HK-2 (cell line): Measurements from ENCODE around the gene ANXA10.
"Not testable (repeated sequence)": the region's sequence is repeated elsewhere in the genome, so short reads cannot be mapped to it uniquely, and the experiment has no call there.

Experiments used
- DNase-seq: peaks from one replicate; pipeline ENCODE4 v3.0.0-alpha.2; 2018; ENCODE audit not compliant: unreplicated experiment

Gene ANXA10

GRCh38 chr4:168092176-168092712, at the start of gene ANXA10:
TSS of gene ANXA10 (plus strand) at chr4:168092537. CDS start at chr4:168092701, 164 bp downstream.
- DNase-seq = no peak

- no peak for DNase-seq
These were observed 47.0 kb upstream of the ANXA10 start for GRCh38 chr4:168045354-168045753.

GRCh38 chr4:168050002-168050401, 42.3 kb upstream of the ANXA10 start:
- no peak for DNase-seq

GRCh38 chr4:168051526-168051925, 40.8 kb upstream of the ANXA10 start:
- no peak for DNase-seq

- no peak for DNase-seq
These were observed 34.9 kb upstream of the ANXA10 start for GRCh38 chr4:168057412-168057811.

- DNase-seq = no peak
These were observed 33.1 kb upstream of the ANXA10 start for GRCh38 chr4:168059251-168059650.

GRCh38 chr4:168063031-168063430, 29.3 kb upstream of the ANXA10 start:
- no peak for DNase-seq

- DNase-seq = no peak
These were observed 21.4 kb upstream of the ANXA10 start for GRCh38 chr4:168070903-168071302.

GRCh38 chr4:168071304-168071703, 21.0 kb upstream of the ANXA10 start:
- DNase-seq = no peak

GRCh38 chr4:168074861-168075260, 17.5 kb upstream of the ANXA10 start:
- no peak for DNase-seq

- DNase-seq = peak; percentile 32
These were observed 15.2 kb upstream of the ANXA10 start for GRCh38 chr4:168076989-168077725.

GRCh38 chr4:168077726-168078239, 14.6 kb upstream of the ANXA10 start:
- DNase-seq = no peak

GRCh38 chr4:168082379-168082778, 10.0 kb upstream of the ANXA10 start:
- DNase-seq = no peak

- DNase-seq = no peak
These were observed 3.6 kb downstream of the ANXA10 start for GRCh38 chr4:168095776-168096406.

GRCh38 chr4:168096407-168096784, 4.1 kb downstream of the ANXA10 start:
- no peak for DNase-seq

GRCh38 chr4:168097161-168097560, 4.8 kb downstream of the ANXA10 start:
- no peak for DNase-seq

- DNase-seq = no peak
These were observed 5.9 kb downstream of the ANXA10 start for GRCh38 chr4:168098248-168098717.

- no peak for DNase-seq
These were observed 6.9 kb downstream of the ANXA10 start for GRCh38 chr4:168099195-168099594.

- no peak for DNase-seq
These were observed 8.7 kb downstream of the ANXA10 start for GRCh38 chr4:168101026-168101425.

GRCh38 chr4:168102403-168102802, 10.1 kb downstream of the ANXA10 start:
- no peak for DNase-seq

GRCh38 chr4:168109527-168109926, 17.2 kb downstream of the ANXA10 start:
- no peak for DNase-seq

GRCh38 chr4:168113059-168113458, 20.7 kb downstream of the ANXA10 start:
- not testable (repeated sequence) for DNase-seq

- no peak for DNase-seq
These were observed 25.8 kb downstream of the ANXA10 start for GRCh38 chr4:168118116-168118655.
